Stimulated activated CD4-positive, alpha-beta T cell treated with anti-CD3 and anti-CD28 coated beads, Interleukin-15, amount 100 ng/mL, for 24 hours (primary cell): ENCODE results near the gene JADE2.
A peak's percentile ranks its signal among the peaks of the same experiment; 100 is the strongest.

Source experiments
- DNase-seq: peaks from one replicate; pipeline ENCODE4 v3.0.0-alpha.2; 2020

Gene JADE2

GRCh38 chr5:134571693-134572405 lies 46.4 kb downstream of the JADE2 start:
- DNase-seq, result no peak

- DNase-seq, result no peak
Observed at GRCh38 chr5:134572811-134573210, 47.3 kb downstream of the JADE2 start.

- no peak for DNase-seq
Observed at GRCh38 chr5:134574521-134574920, 49.1 kb downstream of the JADE2 start.

- no peak for DNase-seq
Observed at GRCh38 chr5:134575316-134575715, 49.8 kb downstream of the JADE2 start.

GRCh38 chr5:134576386-134577021 lies 51.0 kb downstream of the JADE2 start:
- DNase-seq, result no peak

- no peak for DNase-seq
Observed at GRCh38 chr5:134577022-134577795, 51.7 kb downstream of the JADE2 start.

- peak; percentile 87 for DNase-seq
Observed at GRCh38 chr5:134577796-134578577, 52.5 kb downstream of the JADE2 start.

GRCh38 chr5:134578578-134579283 lies 53.3 kb downstream of the JADE2 start:
- DNase-seq, result no peak

- no peak for DNase-seq
Observed at GRCh38 chr5:134579284-134579771, 53.9 kb downstream of the JADE2 start.

- DNase-seq, result no peak
Observed at GRCh38 chr5:134580001-134580460, 54.6 kb downstream of the JADE2 start.

GRCh38 chr5:134581241-134581981 lies 55.9 kb downstream of the JADE2 start:
- no peak for DNase-seq

GRCh38 chr5:134582281-134582680 lies 56.8 kb downstream of the JADE2 start:
- no peak for DNase-seq

- DNase-seq, result no peak
Observed at GRCh38 chr5:134582941-134583340, 57.5 kb downstream of the JADE2 start.

GRCh38 chr5:134583766-134584165 lies 58.3 kb downstream of the JADE2 start:
- no peak for DNase-seq

GRCh38 chr5:134584662-134585061 lies 59.2 kb downstream of the JADE2 start:
- no peak for DNase-seq

- DNase-seq, result no peak
Observed at GRCh38 chr5:134585966-134586365, 60.5 kb downstream of the JADE2 start.

- peak; percentile 94 for DNase-seq
Observed at GRCh38 chr5:134586866-134587524, 61.5 kb downstream of the JADE2 start.

GRCh38 chr5:134590992-134591659 lies 65.7 kb downstream of the JADE2 start:
- DNase-seq, result peak; percentile 77

GRCh38 chr5:134592141-134592746 lies 66.8 kb downstream of the JADE2 start:
- DNase-seq, result no peak

GRCh38 chr5:134594336-134594735 lies 68.9 kb downstream of the JADE2 start:
- no peak for DNase-seq
